ENCODE data around the gene INSIG1.

The INSIG1 gene

DNA sequence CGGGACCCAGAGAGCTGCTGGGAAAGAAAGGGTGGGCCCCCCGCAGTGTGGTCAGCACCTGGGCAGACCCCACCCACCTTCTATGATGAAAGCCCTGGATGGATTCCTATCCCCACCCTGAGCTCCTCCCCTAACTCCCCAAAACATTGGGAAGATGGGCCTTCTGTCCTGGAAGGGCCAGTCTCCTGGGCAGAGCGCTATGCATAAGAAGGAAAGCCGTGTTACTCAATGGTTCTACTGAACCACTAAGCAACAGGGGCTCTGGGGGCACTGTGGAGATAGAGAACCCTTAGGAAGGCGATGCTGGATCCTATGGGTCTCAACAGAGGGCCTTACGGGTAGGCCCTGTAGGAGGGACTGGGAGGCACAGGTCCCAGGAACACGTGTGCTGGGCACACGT, 30.7 kb upstream of the INSIG1 start:
- DNase-seq = no peak
- no peaks in the 10 kb centered on the region for H3K36me3 ChIP-seq (replicated peaks)
- no peaks in the 10 kb centered on the region for H3K27me3 ChIP-seq (replicated peaks)
- no peak overlapping the region for H3K4me3 ChIP-seq (ENCODE audit: low read depth, low read length)
- in situ Hi-C loops (cut with HindIII; ENCODE audit: low pct_ligation_motif_present, low sequenced_read_pairs) = no loop called here
- no peak overlapping the region for H3K27ac ChIP-seq
- TF ChIP-seq, protein P1, sequence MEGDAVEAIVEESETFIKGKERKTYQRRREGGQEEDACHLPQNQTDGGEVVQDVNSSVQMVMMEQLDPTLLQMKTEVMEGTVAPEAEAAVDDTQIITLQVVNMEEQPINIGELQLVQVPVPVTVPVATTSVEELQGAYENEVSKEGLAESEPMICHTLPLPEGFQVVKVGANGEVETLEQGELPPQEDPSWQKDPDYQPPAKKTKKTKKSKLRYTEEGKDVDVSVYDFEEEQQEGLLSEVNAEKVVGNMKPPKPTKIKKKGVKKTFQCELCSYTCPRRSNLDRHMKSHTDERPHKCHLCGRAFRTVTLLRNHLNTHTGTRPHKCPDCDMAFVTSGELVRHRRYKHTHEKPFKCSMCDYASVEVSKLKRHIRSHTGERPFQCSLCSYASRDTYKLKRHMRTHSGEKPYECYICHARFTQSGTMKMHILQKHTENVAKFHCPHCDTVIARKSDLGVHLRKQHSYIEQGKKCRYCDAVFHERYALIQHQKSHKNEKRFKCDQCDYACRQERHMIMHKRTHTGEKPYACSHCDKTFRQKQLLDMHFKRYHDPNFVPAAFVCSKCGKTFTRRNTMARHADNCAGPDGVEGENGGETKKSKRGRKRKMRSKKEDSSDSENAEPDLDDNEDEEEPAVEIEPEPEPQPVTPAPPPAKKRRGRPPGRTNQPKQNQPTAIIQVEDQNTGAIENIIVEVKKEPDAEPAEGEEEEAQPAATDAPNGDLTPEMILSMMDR (IDR thresholded peaks at IDR 0.05; ENCODE audit: low read depth, low read length, missing control alignments) = no peak

DNA sequence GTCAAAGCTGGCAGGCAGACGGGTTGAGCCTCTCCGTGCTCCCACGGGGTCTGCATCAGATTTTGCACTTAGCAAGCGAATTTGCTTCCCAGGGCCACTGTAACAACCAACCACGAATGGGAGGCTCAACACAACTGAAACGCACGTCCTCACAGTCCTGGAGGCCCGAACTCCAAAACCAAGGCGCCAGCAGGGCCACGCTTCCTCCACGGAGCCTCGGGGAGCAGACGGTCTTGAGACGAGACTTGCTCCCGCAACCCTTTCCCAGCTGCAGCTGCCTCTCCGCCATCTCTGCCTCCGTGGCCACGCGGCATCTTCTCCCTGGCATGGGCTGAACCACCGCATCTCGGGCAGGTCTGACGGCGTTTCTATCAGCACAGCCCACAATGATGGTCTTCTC, 30.2 kb upstream of the INSIG1 start:
- TF ChIP-seq, protein P1 (IDR thresholded peaks at IDR 0.05; ENCODE audit: low read depth, low read length, missing control alignments) = no peak
- in situ Hi-C loops (cut with HindIII; ENCODE audit: low pct_ligation_motif_present, low sequenced_read_pairs) = no loop called here
- no peak for DNase-seq
- H3K27ac ChIP-seq = no peak overlapping the region
- H3K4me3 ChIP-seq (ENCODE audit: low read depth, low read length) = no peak overlapping the region
- H3K27me3 ChIP-seq (replicated peaks) = no peaks in the 10 kb centered on the region
- no peaks in the 10 kb centered on the region for H3K36me3 ChIP-seq (replicated peaks)

DNA sequence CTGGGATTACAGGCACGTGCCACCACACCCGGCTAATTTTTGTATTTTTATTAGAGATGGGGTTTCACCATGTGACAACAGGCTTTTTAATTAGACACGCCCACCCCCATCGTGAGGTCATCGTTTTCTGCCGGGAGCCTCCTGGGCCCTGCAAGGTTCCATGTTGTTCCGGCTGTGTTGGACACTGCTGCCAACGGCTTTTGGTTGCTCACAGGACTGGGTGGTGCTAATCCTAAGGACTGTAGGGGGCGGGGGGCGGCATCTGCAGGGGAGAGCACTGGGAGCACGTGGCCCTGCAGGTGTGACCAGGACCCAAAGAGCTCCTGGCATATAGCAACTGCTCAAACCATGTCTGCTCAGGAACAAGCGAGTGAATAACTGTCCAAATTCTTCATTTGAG, 29.5 kb upstream of the INSIG1 start:
- TF ChIP-seq, protein P1 (IDR thresholded peaks at IDR 0.05; ENCODE audit: low read depth, low read length, missing control alignments) = no peak
- DNase-seq = no peak
- Histone ChIP-seq H3K27me3 (replicated peaks) (no peaks in the 10 kb centered on the region), H3K4me3 (ENCODE audit: low read depth, low read length) (no peak overlapping the region), H3K27ac (no peak overlapping the region), H3K36me3 (replicated peaks) (no peaks in the 10 kb centered on the region)
- in situ Hi-C loops (cut with HindIII; ENCODE audit: low pct_ligation_motif_present, low sequenced_read_pairs) = no loop called here

DNA sequence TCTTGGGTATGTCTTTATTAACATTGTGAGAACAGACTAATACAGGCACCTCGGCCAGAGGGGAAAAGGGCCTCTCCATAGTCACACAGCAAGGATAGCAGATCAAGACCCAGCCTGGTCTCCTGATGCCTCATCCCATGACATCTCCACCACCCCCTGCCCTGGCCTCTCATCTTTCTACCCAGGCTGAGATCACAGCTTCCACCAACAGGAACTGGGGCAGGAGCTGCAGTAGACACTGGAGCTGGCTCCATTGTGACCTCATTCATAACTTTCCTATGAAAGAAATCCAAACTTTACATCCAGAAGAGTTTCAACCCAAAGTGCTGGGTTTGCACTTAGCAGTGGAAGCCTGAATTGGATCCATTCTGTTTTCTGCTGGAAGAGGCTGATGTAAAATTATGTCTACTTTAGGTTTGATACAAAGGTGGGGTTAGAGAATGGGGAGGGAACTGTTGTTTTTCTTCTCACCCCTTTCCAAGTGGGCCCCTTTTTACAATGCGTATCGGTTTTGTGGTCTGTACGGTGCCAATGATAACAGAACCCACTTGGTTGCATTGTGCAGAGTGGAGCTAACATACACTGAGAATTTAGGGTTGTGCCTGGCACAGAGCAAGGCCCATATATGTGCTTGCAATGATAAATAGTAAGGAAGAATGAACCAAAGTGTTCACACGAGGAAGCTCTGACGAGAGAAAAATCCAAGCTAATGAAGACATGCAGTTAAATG, 28.6 kb upstream of the INSIG1 start:
- no peak for DNase-seq
- H3K4me3 ChIP-seq (ENCODE audit: low read depth, low read length) = no peak overlapping the region
- TF ChIP-seq, protein P1 (IDR thresholded peaks at IDR 0.05; ENCODE audit: low read depth, low read length, missing control alignments) = no peak
- no peaks in the 10 kb centered on the region for H3K27me3 ChIP-seq (replicated peaks)
- in situ Hi-C loops (cut with HindIII; ENCODE audit: low pct_ligation_motif_present, low sequenced_read_pairs) = no loop called here
- peak overlapping the region; percentile 68 for H3K27ac ChIP-seq
- H3K36me3 ChIP-seq (replicated peaks) = no peaks in the 10 kb centered on the region

DNA sequence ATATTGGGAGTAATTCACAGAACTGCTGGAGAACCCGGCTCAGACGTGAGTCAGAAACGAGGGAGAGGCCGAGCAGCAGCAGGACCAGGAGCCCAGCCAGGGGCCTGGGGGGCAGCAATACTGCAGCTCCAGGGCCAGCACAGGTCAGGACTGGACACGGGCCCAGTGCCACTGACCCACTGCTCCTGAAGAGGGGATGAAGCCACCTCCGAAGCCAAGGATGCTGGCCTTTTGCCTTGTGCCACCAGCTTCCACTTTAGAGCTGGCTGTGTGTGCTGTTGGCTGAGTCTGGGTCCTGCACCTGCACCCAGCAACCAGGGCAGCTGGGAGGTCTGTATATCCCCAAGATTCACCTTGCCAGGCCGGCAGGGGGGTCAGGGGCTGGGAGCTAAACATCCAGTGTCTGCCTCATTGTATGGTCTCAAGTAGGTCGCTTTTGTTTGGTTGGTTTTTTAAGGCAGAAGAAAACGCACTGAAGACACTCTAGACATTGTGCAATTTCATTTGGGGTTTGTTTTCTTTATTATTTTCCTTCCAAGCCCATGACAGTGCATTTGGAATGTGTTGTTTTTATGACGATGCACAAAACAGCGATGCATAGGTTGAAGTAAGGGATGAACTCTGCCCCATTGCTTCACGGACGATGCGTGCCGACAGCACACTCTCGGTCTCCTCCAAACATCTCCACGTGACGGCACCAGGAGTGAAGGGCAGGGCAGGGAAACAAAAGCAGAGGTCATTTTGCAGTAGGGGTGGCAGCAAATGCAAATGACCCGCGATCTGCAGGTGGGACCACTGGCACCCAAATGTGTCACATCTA, 27.7 kb upstream of the INSIG1 start:
- no peaks in the 10 kb centered on the region for H3K27me3 ChIP-seq (replicated peaks)
- in situ Hi-C loops (cut with HindIII; ENCODE audit: low pct_ligation_motif_present, low sequenced_read_pairs) = no loop called here
- TF ChIP-seq, protein P1 (IDR thresholded peaks at IDR 0.05; ENCODE audit: low read depth, low read length, missing control alignments) = no peak
- H3K36me3 ChIP-seq (replicated peaks) = no peaks in the 10 kb centered on the region
- H3K4me3 ChIP-seq (ENCODE audit: low read depth, low read length) = no peak overlapping the region
- H3K27ac ChIP-seq = peak overlapping the region; percentile 68
- peak; percentile 73 for DNase-seq
